Stimulated activated CD4-positive, alpha-beta T cell treated with anti-CD3 and anti-CD28 coated beads, TNF-alpha, amount 100 ng/mL, for 1 hour (primary cell): ENCODE data around the gene GINS2.

Source experiments
- DNase-seq, 3 donors: peaks; one replicate each; pipeline ENCODE4 v3.0.0-alpha.2; 2020; ENCODE audit warnings: low read depth in 3 of 3, low spot score in 1 of 3

The GINS2 gene

DNA sequence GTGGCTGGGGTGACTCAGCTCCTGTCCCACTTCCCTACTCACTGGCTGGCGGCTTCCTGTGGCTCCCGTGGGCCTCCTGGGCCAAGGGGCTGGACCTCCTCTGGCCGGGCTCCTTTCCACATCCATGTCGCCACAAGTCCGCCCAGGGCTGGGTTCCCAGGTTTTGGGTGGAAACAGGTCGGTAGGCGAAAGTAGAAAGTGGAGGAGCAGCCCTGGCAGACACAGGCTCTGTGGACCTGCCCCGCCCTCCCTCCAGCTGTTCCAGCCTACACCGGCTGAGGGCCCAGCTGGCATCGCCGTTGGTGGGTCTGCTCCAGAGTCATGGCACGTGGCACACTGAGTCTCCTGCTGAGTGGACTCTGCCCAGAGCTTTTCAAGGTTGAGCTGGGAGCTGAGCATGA is 47.0 kb downstream of the GINS2 start:
- DNase-seq: no peak

- no peak for DNase-seq
These were observed 47.4 kb downstream of the GINS2 start for GRCh38 chr16:85641305-85641704.

DNA sequence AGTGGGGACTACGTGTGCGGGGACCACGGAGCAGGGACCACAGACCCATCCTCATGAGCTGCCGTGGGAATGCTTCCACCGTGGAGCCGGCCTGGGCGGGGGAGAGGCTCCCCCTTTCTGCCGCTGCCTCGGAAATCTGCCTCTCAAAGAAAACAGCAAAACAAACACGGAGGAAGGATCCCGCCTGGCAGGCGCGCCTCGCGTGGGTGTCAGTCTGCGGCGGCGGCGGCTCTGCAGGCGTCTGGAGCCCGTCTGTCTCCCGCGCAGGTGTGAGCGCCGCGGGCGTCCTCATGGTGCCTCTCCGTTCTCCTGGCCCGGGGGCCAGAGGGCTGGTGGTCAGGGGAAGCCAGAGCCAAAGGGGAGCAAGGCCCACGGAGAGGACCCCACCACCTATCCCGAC is 48.2 kb downstream of the GINS2 start:
- no peak for DNase-seq

DNA sequence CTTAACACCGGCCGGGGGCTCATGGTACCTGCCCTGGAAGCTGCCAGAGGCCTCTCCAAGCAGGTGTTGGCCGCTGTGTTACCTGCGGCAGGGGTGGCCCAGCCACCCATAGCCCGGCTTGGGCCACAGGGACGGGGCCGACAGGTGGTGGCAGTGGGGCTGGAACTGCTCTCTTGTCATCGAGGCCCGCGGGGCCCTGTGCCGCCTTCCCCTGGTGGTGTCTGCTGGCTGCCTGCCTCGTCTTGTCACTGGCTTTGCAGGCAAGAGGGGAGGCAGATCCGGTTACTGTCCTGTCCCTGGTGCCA is 48.5 kb downstream of the GINS2 start:
- DNase-seq: no peak

DNA sequence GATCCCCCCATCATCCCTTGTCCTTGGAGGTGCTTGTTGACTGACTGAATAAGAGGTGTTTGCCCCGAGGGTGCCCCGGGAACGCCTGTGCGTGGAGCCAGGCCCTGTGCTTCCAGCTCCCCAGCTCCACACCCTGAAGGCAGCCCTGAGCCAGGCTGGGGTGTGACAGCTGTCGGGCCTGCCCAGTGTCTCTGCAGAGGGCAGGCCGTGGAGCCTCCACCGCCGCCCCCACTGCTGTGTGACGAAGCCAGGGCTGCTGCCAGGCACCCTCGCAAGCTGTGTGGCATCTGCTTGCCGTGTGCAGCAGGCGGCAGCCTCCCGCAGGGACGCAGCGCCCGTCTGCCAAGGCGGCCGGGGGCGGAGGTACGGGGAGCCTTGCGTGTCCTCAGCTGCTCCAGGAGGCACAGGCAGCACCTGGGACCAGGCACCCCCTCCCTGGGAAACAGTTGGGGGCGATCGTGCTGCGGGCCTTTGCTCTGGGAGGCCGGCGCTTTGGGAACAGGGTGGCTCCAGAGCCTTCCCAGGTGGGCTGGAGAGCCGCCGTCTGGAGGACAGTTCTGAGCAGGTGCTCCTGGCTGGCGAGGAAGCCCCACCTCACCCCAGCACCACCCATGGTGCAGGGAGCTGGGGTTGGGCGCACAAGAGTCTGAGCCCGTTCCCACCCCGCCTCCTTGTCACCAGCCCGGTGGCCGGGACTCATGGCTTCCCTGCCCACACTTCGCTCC is 49.1 kb downstream of the GINS2 start:
- DNase-seq: no peak

DNA sequence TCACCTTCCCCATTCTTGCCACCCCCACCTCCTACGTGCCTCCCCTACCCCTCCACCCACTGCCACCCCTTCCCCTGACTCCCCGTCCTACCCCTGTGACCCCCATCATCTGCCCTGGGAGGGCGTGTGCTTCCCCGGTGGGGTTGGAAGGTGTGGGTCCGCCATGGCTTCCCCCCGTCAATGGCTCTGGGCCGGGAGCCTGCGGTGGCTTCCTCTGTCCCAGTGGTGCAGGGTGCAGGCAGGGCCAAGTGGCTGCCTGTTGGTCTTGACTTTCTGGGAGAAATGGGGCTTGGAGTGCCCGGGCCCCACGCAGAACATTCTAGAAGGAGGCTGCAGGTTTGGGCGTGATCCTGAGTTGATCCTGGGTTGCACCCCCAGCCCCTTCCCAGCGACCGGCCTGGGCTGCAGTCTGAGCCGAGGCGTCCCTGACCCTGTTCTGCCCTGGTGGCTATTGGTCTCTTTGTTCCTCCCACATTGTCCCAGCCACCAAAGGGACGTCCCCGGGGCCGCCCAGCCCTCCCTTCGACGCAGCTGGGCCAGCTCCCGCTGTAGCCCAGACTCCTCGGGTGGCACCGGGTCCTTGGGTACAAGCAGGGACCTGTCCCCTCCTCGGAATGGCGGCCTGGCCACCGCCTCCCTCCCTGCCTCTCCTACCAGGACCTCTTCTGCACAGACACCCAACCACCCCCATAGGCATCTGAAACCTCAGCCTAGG is 49.9 kb downstream of the GINS2 start:
- DNase-seq: no peak

DNA sequence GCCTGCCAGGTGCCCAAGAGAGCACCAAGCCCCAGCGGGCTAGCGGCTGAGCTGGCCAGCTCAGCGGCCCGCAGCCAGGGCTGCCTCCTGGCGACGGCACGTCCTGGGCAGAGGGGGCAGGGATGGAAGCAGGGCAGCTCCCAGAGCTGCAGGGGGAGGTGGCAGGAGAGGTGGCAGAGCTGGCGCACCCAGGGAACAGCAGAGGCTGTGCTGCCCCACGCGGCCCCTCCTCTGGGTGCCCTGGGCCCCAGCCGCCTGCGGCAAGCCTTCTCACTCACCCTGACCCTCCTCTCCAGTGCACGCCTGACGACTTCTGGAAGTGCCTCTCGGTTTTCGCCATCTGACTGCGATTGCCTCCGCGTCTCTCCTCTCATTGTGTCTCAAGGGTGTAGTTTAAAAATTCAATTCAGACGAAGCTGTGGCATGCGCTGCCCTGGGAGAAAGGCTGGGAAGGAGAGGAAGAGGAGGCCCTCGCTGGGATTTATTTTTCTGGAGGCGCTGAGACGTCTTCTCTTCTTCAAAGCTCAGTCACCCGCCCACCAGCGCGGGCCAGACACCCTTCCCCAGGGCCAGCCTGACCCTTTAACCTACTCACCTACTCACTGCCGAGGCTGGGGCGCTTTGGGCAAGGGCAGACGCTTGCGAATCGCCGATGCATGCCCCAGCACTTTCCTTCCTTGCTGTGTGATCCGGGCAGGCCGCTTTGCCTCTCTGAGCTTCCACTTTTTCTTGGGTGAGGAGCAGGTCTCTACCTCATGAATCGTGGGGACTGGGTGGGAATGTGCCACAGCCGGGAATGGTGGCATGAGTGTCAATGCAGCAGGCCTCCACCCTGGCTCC is 50.7 kb downstream of the GINS2 start:
- DNase-seq: no peak

- no peak for DNase-seq
These were observed 51.5 kb downstream of the GINS2 start for GRCh38 chr16:85637061-85637807.

- no peak for DNase-seq
These were observed 52.4 kb downstream of the GINS2 start for GRCh38 chr16:85636234-85636812.

- DNase-seq: no peak
These were observed 53.1 kb downstream of the GINS2 start for GRCh38 chr16:85635545-85636140.

DNA sequence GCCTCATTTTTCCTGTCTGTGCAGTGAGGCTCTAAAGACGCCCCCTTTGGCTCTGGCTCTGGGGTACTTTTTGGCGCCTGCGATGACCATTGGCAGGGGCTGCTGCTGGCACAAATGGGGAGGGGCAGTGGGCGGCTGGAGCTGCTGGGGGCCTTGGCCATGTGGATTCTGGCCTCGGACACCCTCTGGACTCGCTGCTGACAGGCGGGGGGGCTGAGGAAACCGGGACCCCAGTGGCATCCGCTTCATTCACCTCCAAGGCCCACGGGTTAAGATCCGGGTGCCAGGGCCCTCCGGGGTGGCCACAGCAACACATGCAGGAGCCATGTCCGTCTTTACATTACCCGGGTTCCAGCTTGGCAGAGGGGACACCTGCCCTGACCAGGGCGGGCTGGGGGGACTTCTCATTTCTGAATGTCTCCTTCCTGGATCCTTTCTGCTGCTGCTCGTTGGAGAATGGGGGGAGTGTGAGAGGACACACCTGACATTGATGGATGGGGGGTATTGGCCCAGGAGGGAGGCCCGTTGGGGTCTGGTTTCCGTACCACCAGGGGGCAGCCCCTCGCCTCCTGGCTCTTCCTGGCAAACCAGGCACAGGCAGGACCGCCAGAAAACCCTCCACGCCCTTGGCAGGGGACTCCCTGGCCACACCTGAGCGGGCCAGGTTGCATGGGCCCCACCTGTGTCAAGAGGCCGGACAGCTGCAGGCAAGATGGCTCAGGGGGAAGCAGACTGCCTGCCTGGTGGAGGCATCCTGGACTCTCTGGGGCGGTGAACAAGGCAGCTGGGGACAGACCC is 53.8 kb downstream of the GINS2 start:
- no peak for DNase-seq

GRCh38 chr16:85633888-85634287 is 54.9 kb downstream of the GINS2 start:
- DNase-seq: no peak

DNA sequence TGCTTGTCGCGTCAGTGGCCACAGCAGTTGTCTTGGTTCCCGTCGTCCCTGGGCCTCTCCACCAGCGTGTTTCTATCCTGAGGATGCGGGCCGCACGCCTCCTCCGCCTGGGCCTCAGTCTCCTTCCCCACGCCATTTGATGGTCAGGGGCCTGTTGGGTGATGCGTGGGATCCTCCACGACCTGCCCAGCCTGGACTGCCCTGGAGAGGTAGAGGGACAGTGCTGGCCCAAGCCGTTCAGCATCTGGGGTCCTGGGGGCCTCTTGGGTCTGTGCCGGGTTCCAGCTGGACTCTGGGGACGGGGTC is 55.4 kb downstream of the GINS2 start:
- DNase-seq: no peak

GRCh38 chr16:85632709-85633437 is 55.9 kb downstream of the GINS2 start:
- DNase-seq: no peak

DNA sequence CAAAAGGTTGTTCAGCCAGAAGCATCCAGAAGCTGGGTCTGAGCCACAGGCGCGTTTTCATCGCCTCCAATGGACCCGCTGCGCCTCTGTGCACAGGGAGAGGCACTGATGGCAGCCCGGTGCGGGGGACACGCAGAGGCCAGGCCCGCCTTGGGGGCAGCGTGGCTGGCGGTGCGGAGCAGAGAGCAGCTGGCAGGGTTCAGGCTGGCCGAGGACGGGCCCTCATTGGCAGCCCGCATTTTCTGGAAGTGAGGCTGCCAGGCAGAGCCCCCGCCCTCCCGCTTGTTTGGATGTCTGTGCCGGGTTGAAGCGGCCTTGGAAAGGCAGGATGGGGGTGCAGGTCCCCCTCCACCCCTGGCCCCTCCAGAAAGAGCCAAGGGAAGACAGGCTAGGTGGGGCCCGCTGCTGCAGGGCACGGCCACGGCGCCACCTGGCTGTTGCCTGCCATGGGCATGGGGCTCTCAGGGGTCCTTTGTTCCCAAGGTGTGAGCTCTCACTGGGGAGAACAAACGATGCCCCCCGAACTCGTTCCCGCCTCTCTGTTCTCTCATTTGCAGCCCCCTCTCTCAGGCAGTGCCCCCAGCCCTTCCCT is 56.9 kb downstream of the GINS2 start:
- DNase-seq: no peak

GRCh38 chr16:85631230-85631629 is 57.5 kb downstream of the GINS2 start:
- DNase-seq: no peak

DNA sequence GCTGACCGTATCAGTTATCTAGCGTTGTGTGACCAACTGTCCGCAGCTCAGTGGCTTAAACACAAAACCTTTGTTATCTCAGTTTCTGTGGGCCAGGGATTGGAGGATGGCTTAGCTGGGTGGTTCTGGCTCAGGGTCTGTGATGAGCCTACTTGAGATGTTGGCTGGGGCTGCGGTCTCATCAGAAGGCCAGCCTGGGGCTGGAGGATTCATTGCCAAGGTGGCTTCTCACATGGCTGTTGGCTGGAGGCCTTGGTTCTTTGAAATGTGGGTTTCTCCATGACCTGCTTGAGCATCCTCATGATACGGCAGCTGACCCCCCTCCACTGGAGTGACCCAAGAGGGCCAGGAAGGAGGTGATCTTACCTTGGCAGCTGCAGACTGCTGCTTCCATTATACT is 58.9 kb downstream of the GINS2 start:
- DNase-seq: no peak

DNA sequence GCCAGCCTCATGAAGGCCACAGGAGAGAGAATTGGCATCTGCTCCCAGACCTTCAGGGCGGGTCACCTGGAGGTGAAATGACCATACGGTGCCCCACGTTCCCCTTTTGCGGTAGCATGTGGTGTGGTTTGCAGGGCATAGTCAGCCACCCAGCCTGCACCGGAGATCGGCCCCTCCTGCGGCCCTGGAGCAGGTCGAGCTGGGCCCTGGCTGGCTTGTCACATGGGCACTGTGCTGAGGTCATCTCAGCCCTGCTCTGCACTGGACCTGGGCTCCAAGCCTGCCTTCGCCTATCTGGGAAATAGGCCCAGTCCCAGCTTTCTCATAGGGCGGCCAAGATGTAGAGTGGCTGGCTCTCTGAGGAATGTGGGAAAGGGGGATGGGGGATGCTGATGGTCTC is 59.4 kb downstream of the GINS2 start:
- no peak for DNase-seq

DNA sequence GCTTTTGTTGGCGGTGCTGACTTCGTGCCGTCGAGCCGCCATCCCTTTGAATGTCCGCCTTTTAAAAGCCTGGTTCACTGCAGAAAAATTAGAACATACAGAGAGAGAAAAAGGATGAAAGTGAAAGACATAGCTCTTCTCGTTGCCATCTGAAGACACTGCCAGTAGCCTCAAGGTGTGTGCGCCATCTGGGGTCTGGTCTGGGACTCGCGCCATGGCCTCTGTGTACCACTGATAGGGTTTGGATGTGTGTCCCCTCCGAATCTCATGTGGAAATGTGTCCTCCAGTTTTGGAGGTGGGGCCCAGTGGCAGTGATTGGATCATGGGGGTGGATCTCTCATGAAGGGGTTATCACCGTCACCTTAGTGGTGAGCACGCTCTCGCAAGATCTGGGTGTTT is 60.1 kb downstream of the GINS2 start:
- no peak for DNase-seq
